Measurements from ENCODE around the gene LIN37.
A peak's percentile ranks its signal among the peaks of the same experiment; 100 is the strongest.

Gene LIN37

DNA sequence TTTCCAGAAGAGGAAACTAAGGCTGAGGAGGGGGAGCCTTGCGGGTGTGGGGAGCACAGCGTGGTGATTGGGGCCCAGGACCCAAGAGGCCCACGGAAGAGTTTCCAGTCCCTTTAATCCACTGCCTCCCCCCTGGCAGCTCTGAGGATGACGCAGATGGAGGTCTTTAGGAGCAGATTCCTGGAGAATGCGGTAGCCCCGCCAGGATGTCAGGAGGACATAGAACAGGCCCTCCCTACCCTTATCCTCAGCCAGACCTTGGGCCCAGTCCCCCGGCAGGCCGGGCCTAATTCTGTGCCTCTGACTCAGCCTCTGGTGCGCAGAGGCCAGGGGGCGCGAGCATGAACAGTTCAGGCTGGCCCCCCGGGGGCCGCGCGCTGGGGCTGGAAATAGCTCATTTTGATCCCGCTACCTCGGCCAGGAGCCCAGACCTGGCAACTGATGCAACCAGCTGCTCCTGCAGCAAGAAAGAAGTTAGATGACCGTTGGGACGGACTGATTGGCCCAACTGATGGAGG is 8.9 kb downstream of the LIN37 start:
- H3K4me3 ChIP-seq (replicated peaks; ENCODE audit: low read depth, low read length), result peak overlapping the region; percentile 51
- peaks cover 23% of the 10 kb centered on the region for H3K36me3 ChIP-seq (ENCODE audit: control insufficient read depth, insufficient read depth, low read length)
- TF ChIP-seq, protein P1, sequence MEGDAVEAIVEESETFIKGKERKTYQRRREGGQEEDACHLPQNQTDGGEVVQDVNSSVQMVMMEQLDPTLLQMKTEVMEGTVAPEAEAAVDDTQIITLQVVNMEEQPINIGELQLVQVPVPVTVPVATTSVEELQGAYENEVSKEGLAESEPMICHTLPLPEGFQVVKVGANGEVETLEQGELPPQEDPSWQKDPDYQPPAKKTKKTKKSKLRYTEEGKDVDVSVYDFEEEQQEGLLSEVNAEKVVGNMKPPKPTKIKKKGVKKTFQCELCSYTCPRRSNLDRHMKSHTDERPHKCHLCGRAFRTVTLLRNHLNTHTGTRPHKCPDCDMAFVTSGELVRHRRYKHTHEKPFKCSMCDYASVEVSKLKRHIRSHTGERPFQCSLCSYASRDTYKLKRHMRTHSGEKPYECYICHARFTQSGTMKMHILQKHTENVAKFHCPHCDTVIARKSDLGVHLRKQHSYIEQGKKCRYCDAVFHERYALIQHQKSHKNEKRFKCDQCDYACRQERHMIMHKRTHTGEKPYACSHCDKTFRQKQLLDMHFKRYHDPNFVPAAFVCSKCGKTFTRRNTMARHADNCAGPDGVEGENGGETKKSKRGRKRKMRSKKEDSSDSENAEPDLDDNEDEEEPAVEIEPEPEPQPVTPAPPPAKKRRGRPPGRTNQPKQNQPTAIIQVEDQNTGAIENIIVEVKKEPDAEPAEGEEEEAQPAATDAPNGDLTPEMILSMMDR (IDR thresholded peaks at IDR 0.05; ENCODE audit: insufficient read depth, low read length, poor library complexity, severe bottlenecking), result no peak
- no peak for DNase-seq (ENCODE audit: extremely low read depth, insufficient read length)
- no peaks in the 10 kb centered on the region for H3K27me3 ChIP-seq (replicated peaks; ENCODE audit: control insufficient read depth, insufficient read depth, low read length)

DNA sequence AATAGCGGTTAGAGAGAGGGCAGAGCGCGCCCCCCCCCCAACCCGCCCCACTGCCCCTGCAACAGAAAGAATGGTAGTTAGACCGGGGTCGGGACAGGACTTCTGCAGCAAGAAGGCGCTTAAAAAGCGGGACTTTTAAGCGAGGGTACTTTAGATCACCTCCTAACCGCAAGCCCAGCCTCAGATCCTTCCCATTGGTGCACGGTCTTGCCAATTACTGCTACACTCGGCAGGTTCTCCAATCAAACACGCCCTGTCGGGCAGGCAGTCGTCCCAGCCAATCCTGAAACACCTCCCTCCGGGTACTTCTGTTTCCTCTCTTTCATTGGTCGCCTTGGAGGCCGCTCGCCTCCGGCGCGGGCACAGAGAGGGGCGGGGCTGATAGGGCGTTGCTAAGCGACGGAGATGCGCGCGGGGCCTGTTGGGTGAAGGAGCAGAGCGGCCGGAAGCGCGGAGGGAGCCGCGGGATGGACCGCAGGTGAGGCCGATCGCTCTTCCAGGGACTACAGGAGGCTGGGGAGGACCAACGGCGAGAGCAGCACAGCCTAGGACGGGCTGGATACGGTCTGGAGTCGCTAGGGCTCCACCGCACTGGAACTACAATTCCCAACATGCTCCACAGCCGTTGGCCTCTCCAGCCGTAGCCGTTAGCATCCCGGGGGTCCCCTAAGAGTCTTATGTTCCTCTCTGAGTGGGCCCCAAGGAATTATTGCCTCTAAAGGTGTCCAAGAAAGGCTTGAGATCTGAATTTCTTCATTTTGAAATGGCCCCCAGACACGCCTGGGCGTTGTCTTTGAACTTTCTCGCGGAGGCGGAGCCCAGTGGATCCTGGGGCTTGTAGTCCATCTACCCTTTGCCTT is 9.6 kb downstream of the LIN37 start, which contains the start of gene PROSER3:
TSS of gene PROSER3 (plus strand) at position 428 of the 860 bp plus-strand sequence. CDS start at position 468, 40 bp downstream.
- TF ChIP-seq, protein P1 (IDR thresholded peaks at IDR 0.05; ENCODE audit: insufficient read depth, low read length, poor library complexity, severe bottlenecking), result no peak
- DNase-seq (ENCODE audit: extremely low read depth, insufficient read length), result peak; percentile 99
- H3K27me3 ChIP-seq (replicated peaks; ENCODE audit: control insufficient read depth, insufficient read depth, low read length), result no peaks in the 10 kb centered on the region
- peak within 1 kb of the TSS; percentile 81 for H3K4me3 ChIP-seq (replicated peaks; ENCODE audit: low read depth, low read length)
- H3K36me3 ChIP-seq (ENCODE audit: control insufficient read depth, insufficient read depth, low read length), result peaks cover 19% of the 10 kb centered on the region

- no peak for DNase-seq (ENCODE audit: extremely low read depth, insufficient read length)
- Histone ChIP-seq H3K36me3 (ENCODE audit: control insufficient read depth, insufficient read depth, low read length) (peaks cover 12% of the 10 kb centered on the region), H3K4me3 (replicated peaks; ENCODE audit: low read depth, low read length) (no peak overlapping the region), H3K27me3 (replicated peaks; ENCODE audit: control insufficient read depth, insufficient read depth, low read length) (no peaks in the 10 kb centered on the region)
- TF ChIP-seq, protein P1 (IDR thresholded peaks at IDR 0.05; ENCODE audit: insufficient read depth, low read length, poor library complexity, severe bottlenecking), result no peak
Observed at GRCh38 chr19:35759697-35760096, 11.3 kb downstream of the LIN37 start.

GRCh38 chr19:35760711-35761349 is 12.5 kb downstream of the LIN37 start:
- Histone ChIP-seq H3K27me3 (replicated peaks; ENCODE audit: control insufficient read depth, insufficient read depth, low read length) (no peaks in the 10 kb centered on the region), H3K4me3 (replicated peaks; ENCODE audit: low read depth, low read length) (no peak overlapping the region), H3K36me3 (ENCODE audit: control insufficient read depth, insufficient read depth, low read length) (peaks cover 14% of the 10 kb centered on the region)
- TF ChIP-seq, protein P1 (IDR thresholded peaks at IDR 0.05; ENCODE audit: insufficient read depth, low read length, poor library complexity, severe bottlenecking), result no peak
- no peak for DNase-seq (ENCODE audit: extremely low read depth, insufficient read length)

DNA sequence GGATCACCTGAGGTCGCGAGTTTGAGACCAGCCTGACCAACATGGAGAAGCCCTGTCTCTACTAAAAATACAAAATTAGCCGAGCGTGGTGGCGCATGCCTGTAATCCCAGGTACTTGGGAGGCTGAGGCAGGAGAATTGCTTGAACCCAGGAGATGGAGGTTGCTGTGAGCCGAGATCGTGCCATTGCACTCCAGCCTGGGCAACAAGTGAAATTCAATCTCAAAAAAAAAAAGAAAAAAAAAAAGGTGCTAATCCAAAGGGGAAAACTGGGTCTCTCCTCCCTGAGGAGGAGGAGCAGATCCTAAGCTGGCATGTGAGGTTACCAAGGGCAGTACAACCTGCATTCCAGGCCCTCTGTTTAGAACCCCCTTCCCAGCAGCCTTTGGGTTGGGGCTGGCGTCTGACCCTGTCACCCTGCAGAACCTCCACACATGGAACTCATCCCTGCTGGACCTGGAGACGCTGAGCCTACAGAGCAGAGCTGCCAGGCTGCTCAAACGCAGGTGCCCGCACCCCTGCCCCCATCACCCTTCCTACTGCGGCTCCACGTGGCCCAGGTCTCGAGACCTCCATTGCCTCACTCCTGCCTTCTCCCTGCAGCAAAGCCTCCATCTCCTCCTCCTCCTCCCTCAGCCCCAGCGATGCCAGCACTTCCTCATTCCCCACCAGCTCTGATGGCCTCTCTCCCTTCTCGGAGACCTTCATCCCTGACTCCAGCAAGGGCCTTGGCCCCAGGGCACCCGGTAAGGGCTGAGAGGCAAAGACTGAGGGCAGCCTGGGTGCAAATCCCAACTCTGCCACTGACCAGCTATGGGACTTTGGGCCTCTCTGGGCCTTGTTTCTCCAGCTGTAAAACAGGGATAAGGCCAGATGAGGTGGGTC is 16.3 kb downstream of the LIN37 start:
- peaks cover 18% of the 10 kb centered on the region for H3K36me3 ChIP-seq (ENCODE audit: control insufficient read depth, insufficient read depth, low read length)
- no peak for DNase-seq (ENCODE audit: extremely low read depth, insufficient read length)
- TF ChIP-seq, protein P1 (IDR thresholded peaks at IDR 0.05; ENCODE audit: insufficient read depth, low read length, poor library complexity, severe bottlenecking), result no peak
- H3K27me3 ChIP-seq (replicated peaks; ENCODE audit: control insufficient read depth, insufficient read depth, low read length), result no peaks in the 10 kb centered on the region
- no peak overlapping the region for H3K4me3 ChIP-seq (replicated peaks; ENCODE audit: low read depth, low read length)

Measured in GM06990 (cell line).